HL-60 (cell line): ENCODE measurements around the gene MAP4K4.

Source experiments
- DNase-seq, 2 experiments: peaks; one replicate each; pipeline ENCODE4 v3.0.0-alpha.2; 2010 to 2020; ENCODE audit warnings: low read depth in 1 of 2, low spot score in 1 of 2
- H3K27ac ChIP-seq: fragments of 250-450 bp; sonication (Bioruptor Pico); replicated peaks from 2 replicates; pipeline ENCODE4 v1.5.1; 2020; ENCODE audit warnings: mild to moderate bottlenecking, moderate library complexity
- H3K27me3 ChIP-seq: fragments of 250-450 bp; sonication (Bioruptor Pico); 2 replicates; pipeline ENCODE4 v1.5.1; 2021; ENCODE audit warnings: mild to moderate bottlenecking, moderate library complexity; ENCODE audit not compliant: insufficient read depth, poor library complexity, severe bottlenecking
- H3K4me3 ChIP-seq: replicated peaks from 2 replicates; pipeline ENCODE4 v1.5.1; 2011; ENCODE audit warnings: mild to moderate bottlenecking, control low read depth, low read length; ENCODE audit not compliant: insufficient read depth
- CTCF ChIP-seq: IDR thresholded peaks from one replicate; pipeline ENCODE4 v1.5.1; 2011; ENCODE audit warnings: low read length, control low read depth, inconsistent platforms; ENCODE audit not compliant: insufficient read depth
- GABPA ChIP-seq: IDR thresholded peaks from 2 replicates; pipeline ENCODE4 v1.6.1; 2012; ENCODE audit warnings: low read depth
- POLR2AphosphoS5 ChIP-seq: IDR thresholded peaks from 2 replicates; pipeline ENCODE4 v1.6.1; 2012; ENCODE audit warnings: low read depth
- REST ChIP-seq: IDR thresholded peaks from 2 replicates; pipeline ENCODE4 v1.6.1; 2012; ENCODE audit warnings: low read depth; ENCODE audit not compliant: insufficient replicate concordance
- SPI1 ChIP-seq: IDR thresholded peaks from 2 replicates; pipeline ENCODE4 v1.6.1; 2012; ENCODE audit warnings: low read depth, mild to moderate bottlenecking, borderline replicate concordance

MAP4K4 gene

GRCh38 chr2:101724125-101724474 lies 26.6 kb downstream of the MAP4K4 start:
- DNase-seq, result no peak
- no peak for TF ChIP-seq REST
- no peak for TF ChIP-seq CTCF
- TF ChIP-seq POLR2AphosphoS5, result no peak
- no peak for TF ChIP-seq GABPA
- TF ChIP-seq SPI1, result no peak
- Histone ChIP-seq H3K4me3 (no peak overlapping the region), H3K27me3 (no peaks in the 10 kb centered on the region), H3K27ac (no peak overlapping the region)

- Histone ChIP-seq H3K27ac (no peak overlapping the region), H3K4me3 (no peak overlapping the region), H3K27me3 (no peaks in the 10 kb centered on the region)
- DNase-seq, result no peak
- TF ChIP-seq SPI1 (no peak), REST (no peak), POLR2AphosphoS5 (no peak), CTCF (no peak), GABPA (no peak)
Measured at GRCh38 chr2:101725038-101725437, 27.5 kb downstream of the MAP4K4 start.

- Histone ChIP-seq H3K27ac (no peak overlapping the region), H3K4me3 (no peak overlapping the region), H3K27me3 (no peaks in the 10 kb centered on the region)
- no peak for TF ChIP-seq CTCF
- TF ChIP-seq POLR2AphosphoS5, result no peak
- no peak for TF ChIP-seq GABPA
- TF ChIP-seq SPI1, result no peak
- no peak for TF ChIP-seq REST
- no peak for DNase-seq
Measured at GRCh38 chr2:101725515-101726192, 28.1 kb downstream of the MAP4K4 start.
